Thoracic aorta (tissue), 2 donors: Measurements from ENCODE around the gene MFSD6L. TPM values are rescaled to one million over a fixed set of nuclear protein-coding genes. Genes with fewer than 3 reads are reported as not detected.

Experiments
- ATAC-seq: fragments of 150-250 bp; one replicate; pipeline ENCODE4 v1.8.0; 2017; ENCODE audit warnings: low read depth; ENCODE audit not compliant: insufficient number of reproducible peaks, low FRiP score
- DNase-seq: peaks from one replicate; pipeline ENCODE4 v3.0.0-alpha.2; 2020; ENCODE audit warnings: low spot score
- H3K27ac ChIP-seq, 2 donors: fragments of 200-600 bp; sonication (generic); 1 replicate in 1 of 2; 2 replicates in 1 of 2; pipeline ENCODE4 v1.5.1; 2016; ENCODE audit warnings: mild to moderate bottlenecking in 2 of 2, moderate library complexity in 2 of 2
- H3K27me3 ChIP-seq: fragments of 200-600 bp; sonication (generic); replicated peaks from 2 replicates; pipeline ENCODE4 v1.6.0; 2016; ENCODE audit warnings: mild to moderate bottlenecking; ENCODE audit not compliant: insufficient read depth
- H3K36me3 ChIP-seq: fragments of 200-600 bp; sonication (generic); one replicate; pipeline ENCODE4 v1.5.1; 2016
- H3K4me1 ChIP-seq, 2 donors: fragments of 200-600 bp; sonication (generic); 1 replicate in 1 of 2; 2 replicates in 1 of 2; pipeline versions ENCODE4 v1.5.1 to v1.6.0; 2016; ENCODE audit warnings: low read depth in 2 of 2, mild to moderate bottlenecking in 1 of 2; ENCODE audit not compliant: control insufficient read depth in 1 of 2
- H3K4me3 ChIP-seq: fragments of 200-600 bp; sonication (generic); 2 replicates; pipeline ENCODE4 v1.5.1; 2016; ENCODE audit warnings: mild to moderate bottlenecking
- H3K9me3 ChIP-seq: fragments of 200-600 bp; sonication (generic); 2 replicates; pipeline ENCODE4 v1.5.1; 2016
- CTCF ChIP-seq: fragments of 200-600 bp; sonication (generic); IDR thresholded peaks from one replicate; pipeline ENCODE4 v1.5.1; 2019; ENCODE audit warnings: antibody characterized with exemption
- total RNA-seq, 2 donors: library from RNA; depleted of rRNA; stranded (reverse); fragments of >200 nt; gene quantifications; one replicate each; pipeline versions ENCODE4 v1.1.0 to v1.2.3, GENCODE V29; 2016

MFSD6L gene
- total RNA-seq, 2 donors from 2014 or later, result 0.27 TPM; not detected in 1

GRCh38 chr17:8830141-8830540 lies 31.0 kb upstream of the MFSD6L start:
- H3K4me1 ChIP-seq, result no peaks in the 10 kb centered on the region
- no peak for TF ChIP-seq CTCF
- no peak overlapping the region for H3K4me3 ChIP-seq
- H3K27ac ChIP-seq, result no peak overlapping the region
- no peaks in the 10 kb centered on the region for H3K27me3 ChIP-seq
- H3K36me3 ChIP-seq, result no peaks in the 10 kb centered on the region
- H3K9me3 ChIP-seq, result no peaks in the 10 kb centered on the region
- ATAC-seq, result no peak
- no peak for DNase-seq

GRCh38 chr17:8829036-8829941 lies 30.1 kb upstream of the MFSD6L start:
- TF ChIP-seq CTCF, result no peak
- peaks cover 3% of the 10 kb centered on the region for H3K9me3 ChIP-seq
- no peak overlapping the region for H3K27ac ChIP-seq
- no peak for ATAC-seq
- H3K4me3 ChIP-seq, result no peak overlapping the region
- DNase-seq, result no peak
- no peaks in the 10 kb centered on the region for H3K27me3 ChIP-seq
- no peaks in the 10 kb centered on the region for H3K36me3 ChIP-seq
- H3K4me1 ChIP-seq, result no peaks in the 10 kb centered on the region

GRCh38 chr17:8828517-8828875 lies 29.3 kb upstream of the MFSD6L start:
- Histone ChIP-seq H3K27me3 (no peaks in the 10 kb centered on the region), H3K4me3 (no peak overlapping the region), H3K9me3 (peaks cover 4% of the 10 kb centered on the region), H3K27ac (no peak overlapping the region), H3K4me1 (no peaks in the 10 kb centered on the region), H3K36me3 (no peaks in the 10 kb centered on the region)
- no peak for DNase-seq
- ATAC-seq, result no peak
- TF ChIP-seq CTCF, result no peak

- peaks cover 4% of the 10 kb centered on the region for H3K9me3 ChIP-seq
- no peak overlapping the region for H3K27ac ChIP-seq
- no peak for DNase-seq
- no peaks in the 10 kb centered on the region for H3K4me1 ChIP-seq
- H3K36me3 ChIP-seq, result no peaks in the 10 kb centered on the region
- no peak for TF ChIP-seq CTCF
- no peaks in the 10 kb centered on the region for H3K27me3 ChIP-seq
- no peak for ATAC-seq
- H3K4me3 ChIP-seq, result no peak overlapping the region
Observed at GRCh38 chr17:8826808-8827435, 27.8 kb upstream of the MFSD6L start.

GRCh38 chr17:8825802-8826201 lies 26.6 kb upstream of the MFSD6L start:
- DNase-seq (no peak), ATAC-seq (no peak)
- H3K9me3 ChIP-seq, result peaks cover 4% of the 10 kb centered on the region
- no peaks in the 10 kb centered on the region for H3K27me3 ChIP-seq
- no peaks in the 10 kb centered on the region for H3K4me1 ChIP-seq
- no peak overlapping the region for H3K27ac ChIP-seq
- no peak overlapping the region for H3K4me3 ChIP-seq
- no peaks in the 10 kb centered on the region for H3K36me3 ChIP-seq
- no peak for TF ChIP-seq CTCF
